Upper lobe of right lung (tissue), 1 donor: Measurements from ENCODE around the gene MYBPH. TPM values are rescaled to one million over a fixed set of nuclear protein-coding genes. Genes with fewer than 3 reads are reported as not detected.

Experiments used
- ATAC-seq: fragments of 200-7000 bp; cut with Tn5 transposase; one replicate; pipeline ENCODE4 v1.9.1; 2020; ENCODE audit warnings: mild to moderate bottlenecking, moderate library complexity
- DNase-seq: peaks from one replicate; pipeline ENCODE4 v3.0.0-alpha.2; 2020
- H3K27ac ChIP-seq: fragments of 200-600 bp; one replicate; pipeline ENCODE4 v1.8.0; 2022
- H3K27me3 ChIP-seq: fragments of 200-600 bp; one replicate; pipeline ENCODE4 v1.8.0; 2022; ENCODE audit warnings: mild to moderate bottlenecking
- H3K36me3 ChIP-seq: fragments of 200-600 bp; one replicate; pipeline ENCODE4 v1.8.0; 2022
- H3K4me1 ChIP-seq: fragments of 200-600 bp; one replicate; pipeline ENCODE4 v1.8.0; 2022
- H3K4me3 ChIP-seq: fragments of 200-600 bp; one replicate; pipeline ENCODE4 v1.8.0; 2022; ENCODE audit warnings: mild to moderate bottlenecking
- H3K9me3 ChIP-seq: fragments of 200-600 bp; one replicate; pipeline ENCODE4 v1.8.0; 2022
- CTCF ChIP-seq: fragments of 200-600 bp; IDR thresholded peaks from one replicate; pipeline ENCODE4 v1.8.0; 2022; ENCODE audit warnings: antibody characterized with exemption
- intact Hi-C: fragments of 100-400 bp; cut with DNase I; formaldehyde crosslinking; loops from one replicate; pipeline ENCODE4 v1.11.0; 2022
- total RNA-seq: library from RNA; stranded (reverse); fragmentation: NEBNext Ultra II Directional; extraction: Animal tissue kit (Norgen Biotek cat#: 25700); gene quantifications from one replicate; pipeline ENCODE4 v1.2.1, GENCODE V29; 2021
- donor health status: DM: no; HTN: yes; CAD: no; lungs with severe emphysema.

MYBPH gene
- total RNA-seq, 1 donor from 2014 or later = not detected

- no peak for TF ChIP-seq CTCF
- H3K27ac ChIP-seq = no peak overlapping the region
- H3K9me3 ChIP-seq = no peaks in the 10 kb centered on the region
- DNase-seq (no peak), ATAC-seq (peak; percentile 65)
- intact Hi-C loops = no loop called here
- peaks cover 12% of the 10 kb centered on the region for H3K4me1 ChIP-seq
- H3K27me3 ChIP-seq = no peaks in the 10 kb centered on the region
- no peaks in the 10 kb centered on the region for H3K36me3 ChIP-seq
- no peak overlapping the region for H3K4me3 ChIP-seq
These were observed 208 bp upstream of the MYBPH start for GRCh38 chr1:203175827-203176241.

GRCh38 chr1:203174324-203174985 is 1.2 kb downstream of the MYBPH start:
- no peak for DNase-seq
- no peaks in the 10 kb centered on the region for H3K27me3 ChIP-seq
- intact Hi-C loops = no loop called here
- H3K4me1 ChIP-seq = peaks cover 12% of the 10 kb centered on the region
- H3K4me3 ChIP-seq = no peak overlapping the region
- TF ChIP-seq CTCF = no peak
- H3K9me3 ChIP-seq = no peaks in the 10 kb centered on the region
- H3K27ac ChIP-seq = no peak overlapping the region
- no peak for ATAC-seq
- H3K36me3 ChIP-seq = no peaks in the 10 kb centered on the region

GRCh38 chr1:203173566-203173965 is 2.1 kb downstream of the MYBPH start:
- no peak overlapping the region for H3K27ac ChIP-seq
- H3K4me1 ChIP-seq = peaks cover 12% of the 10 kb centered on the region
- no peak for TF ChIP-seq CTCF
- DNase-seq (no peak), ATAC-seq (no peak)
- H3K4me3 ChIP-seq = no peak overlapping the region
- H3K27me3 ChIP-seq = no peaks in the 10 kb centered on the region
- H3K9me3 ChIP-seq = no peaks in the 10 kb centered on the region
- intact Hi-C loops = no loop called here
- no peaks in the 10 kb centered on the region for H3K36me3 ChIP-seq

- ATAC-seq (no peak), DNase-seq (no peak)
- intact Hi-C loops = no loop called here
- no peak overlapping the region for H3K27ac ChIP-seq
- H3K4me3 ChIP-seq = no peak overlapping the region
- H3K27me3 ChIP-seq = no peaks in the 10 kb centered on the region
- H3K36me3 ChIP-seq = no peaks in the 10 kb centered on the region
- H3K9me3 ChIP-seq = no peaks in the 10 kb centered on the region
- no peak for TF ChIP-seq CTCF
- peaks cover 12% of the 10 kb centered on the region for H3K4me1 ChIP-seq
These were observed 2.5 kb downstream of the MYBPH start for GRCh38 chr1:203173011-203173555.

- Histone ChIP-seq H3K4me3 (no peak overlapping the region), H3K9me3 (no peaks in the 10 kb centered on the region), H3K27ac (no peak overlapping the region), H3K4me1 (peaks cover 12% of the 10 kb centered on the region), H3K36me3 (no peaks in the 10 kb centered on the region), H3K27me3 (no peaks in the 10 kb centered on the region)
- DNase-seq = peak; percentile 83
- intact Hi-C loops = no loop called here
- ATAC-seq = peak; percentile 83
- peak; percentile 82 for TF ChIP-seq CTCF
These were observed 3.2 kb downstream of the MYBPH start for GRCh38 chr1:203172184-203173010.
